ENCODE results near the gene CREB3L2. TPM values are rescaled to one million over a fixed set of nuclear protein-coding genes. Genes with fewer than 3 reads are reported as not detected.

The CREB3L2 gene
- total RNA-seq, 1 experiment from 2014 or later = 49.8 TPM

DNA sequence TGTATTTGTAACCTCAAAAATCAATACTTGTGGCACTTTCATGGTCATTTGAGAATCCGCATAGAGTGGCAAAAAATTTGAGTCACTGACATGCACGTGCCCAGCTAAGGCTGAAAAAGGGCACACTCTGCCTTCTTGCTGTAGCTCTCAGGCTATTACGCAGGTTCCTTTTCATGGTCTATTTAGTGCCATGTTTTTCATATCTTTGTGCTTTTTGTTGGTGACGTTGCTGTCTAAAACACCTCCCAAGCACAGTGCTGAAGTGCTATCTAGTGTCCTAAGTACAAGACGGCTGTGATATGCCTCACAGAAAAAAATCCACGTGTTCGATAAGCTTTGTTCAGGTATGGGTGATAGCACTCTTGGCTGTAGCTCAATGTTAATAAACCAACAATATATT, 50.9 kb downstream of the CREB3L2 start:
- 0 out of 2 replicates have a peak overlapping the region, but pooled peaks have one; percentile 26 for H3K4me2 ChIP-seq (ENCODE audit: low read length)
- TF ChIP-seq ELF1 (IDR thresholded peaks at IDR 0.05; ENCODE audit: borderline replicate concordance, low read depth) (no peak), SIN3A (IDR thresholded peaks at IDR 0.05; ENCODE audit: low read depth) (no peak), ZFX (IDR thresholded peaks at IDR 0.05) (no peak), YY1 (IDR thresholded peaks at IDR 0.05; ENCODE audit: extremely low read depth, insufficient replicate concordance, low read depth, low read length) (no peak), EZH2phosphoT487 (IDR thresholded peaks at IDR 0.05; ENCODE audit: borderline replicate concordance) (no peak), EZH2 (IDR thresholded peaks at IDR 0.05) (no peak), CEBPB (IDR thresholded peaks at IDR 0.05; ENCODE audit: low read depth) (no peak)
- TF ChIP-seq, protein P1, sequence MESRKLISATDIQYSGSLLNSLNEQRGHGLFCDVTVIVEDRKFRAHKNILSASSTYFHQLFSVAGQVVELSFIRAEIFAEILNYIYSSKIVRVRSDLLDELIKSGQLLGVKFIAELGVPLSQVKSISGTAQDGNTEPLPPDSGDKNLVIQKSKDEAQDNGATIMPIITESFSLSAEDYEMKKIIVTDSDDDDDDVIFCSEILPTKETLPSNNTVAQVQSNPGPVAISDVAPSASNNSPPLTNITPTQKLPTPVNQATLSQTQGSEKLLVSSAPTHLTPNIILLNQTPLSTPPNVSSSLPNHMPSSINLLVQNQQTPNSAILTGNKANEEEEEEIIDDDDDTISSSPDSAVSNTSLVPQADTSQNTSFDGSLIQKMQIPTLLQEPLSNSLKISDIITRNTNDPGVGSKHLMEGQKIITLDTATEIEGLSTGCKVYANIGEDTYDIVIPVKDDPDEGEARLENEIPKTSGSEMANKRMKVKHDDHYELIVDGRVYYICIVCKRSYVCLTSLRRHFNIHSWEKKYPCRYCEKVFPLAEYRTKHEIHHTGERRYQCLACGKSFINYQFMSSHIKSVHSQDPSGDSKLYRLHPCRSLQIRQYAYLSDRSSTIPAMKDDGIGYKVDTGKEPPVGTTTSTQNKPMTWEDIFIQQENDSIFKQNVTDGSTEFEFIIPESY (IDR thresholded peaks at IDR 0.05; ENCODE audit: extremely low read depth, insufficient replicate concordance, low read length) = no peak
- TF ChIP-seq, protein P2, sequence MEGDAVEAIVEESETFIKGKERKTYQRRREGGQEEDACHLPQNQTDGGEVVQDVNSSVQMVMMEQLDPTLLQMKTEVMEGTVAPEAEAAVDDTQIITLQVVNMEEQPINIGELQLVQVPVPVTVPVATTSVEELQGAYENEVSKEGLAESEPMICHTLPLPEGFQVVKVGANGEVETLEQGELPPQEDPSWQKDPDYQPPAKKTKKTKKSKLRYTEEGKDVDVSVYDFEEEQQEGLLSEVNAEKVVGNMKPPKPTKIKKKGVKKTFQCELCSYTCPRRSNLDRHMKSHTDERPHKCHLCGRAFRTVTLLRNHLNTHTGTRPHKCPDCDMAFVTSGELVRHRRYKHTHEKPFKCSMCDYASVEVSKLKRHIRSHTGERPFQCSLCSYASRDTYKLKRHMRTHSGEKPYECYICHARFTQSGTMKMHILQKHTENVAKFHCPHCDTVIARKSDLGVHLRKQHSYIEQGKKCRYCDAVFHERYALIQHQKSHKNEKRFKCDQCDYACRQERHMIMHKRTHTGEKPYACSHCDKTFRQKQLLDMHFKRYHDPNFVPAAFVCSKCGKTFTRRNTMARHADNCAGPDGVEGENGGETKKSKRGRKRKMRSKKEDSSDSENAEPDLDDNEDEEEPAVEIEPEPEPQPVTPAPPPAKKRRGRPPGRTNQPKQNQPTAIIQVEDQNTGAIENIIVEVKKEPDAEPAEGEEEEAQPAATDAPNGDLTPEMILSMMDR (IDR thresholded peaks at IDR 0.05 in 2 of 3, conservative IDR thresholded peaks at IDR 0.05 in 1 of 3; ENCODE audit: borderline replicate concordance in 1 of 3, insufficient read depth in 1 of 3, low read depth in 2 of 3, low read length in 2 of 3) = no peak
- H3K36me3 ChIP-seq (ENCODE audit: control insufficient read depth in 1 of 2, insufficient read depth in 2 of 2, low read length in 2 of 2) = no peaks in the 10 kb centered on the region
- BruUV-seq (replicated peaks) = no TSS peak
- no peak overlapping the region for H3K9ac ChIP-seq (ENCODE audit: low read length)
- ATAC-seq (no peak), DNase-seq (ENCODE audit: low read depth, low spot score) (no peak)
- intact Hi-C loops (cut with micrococcal nuclease) = no loop called here
- ChIA-PET CTCF (interaction anchor here (1.2 kb wide), 1 partner anchor 51 kb away, joined by 3 read pairs; the partner anchor contains the start of gene CREB3L2), POLR2A (no interaction called here), RAD21 (ENCODE audit: low non-redundant PET in 1 of 2, low total read pairs in 2 of 2, uncharacterized antibody in 2 of 2, unreplicated experiment in 2 of 2) (no interaction called here)
- H3K4me1 ChIP-seq (ENCODE audit: control insufficient read depth in 1 of 2, insufficient read depth in 2 of 2, low read length in 2 of 2) = peaks cover 19 to 50% of the 10 kb centered on the region in 2 experiments
- no peaks in the 10 kb centered on the region for H3K27me3 ChIP-seq (ENCODE audit: insufficient read depth, low read length)
- no peaks in the 10 kb centered on the region for H3K79me2 ChIP-seq (ENCODE audit: insufficient read depth, low read length)
- no peak overlapping the region for H3K27ac ChIP-seq (ENCODE audit: low read depth, low read length)
- no peak overlapping the region for H2AFZ ChIP-seq (ENCODE audit: low read depth, low read length, poor library complexity, severe bottlenecking)
- no peaks in the 10 kb centered on the region for H4K20me1 ChIP-seq (ENCODE audit: insufficient read depth)
- H3K4me3 ChIP-seq (replicated peaks in 1 of 2; ENCODE audit: low read depth in 1 of 2, low read length in 2 of 2) = no peak overlapping the region
- no peaks in the 10 kb centered on the region for H3K9me3 ChIP-seq (ENCODE audit: control insufficient read depth in 1 of 2, insufficient read depth in 1 of 2, low read depth in 1 of 2, low read length in 2 of 2)
- no peaks in the 10 kb centered on the region for H3K9me2 ChIP-seq (ENCODE audit: insufficient read depth)

All from HCT116 (cell line).